Panc1 (cell line): ENCODE measurements around the gene CYP21A2. TPM values are rescaled to one million over a fixed set of nuclear protein-coding genes. Genes with fewer than 3 reads are reported as not detected.
"Not testable (repeated sequence)": the region's sequence is repeated elsewhere in the genome, so short reads cannot be mapped to it uniquely, and the experiment has no call there.

ENCODE experiments used
- ATAC-seq: fragments of 200-7000 bp; cut with Tn5 transposase; 2 replicates; pipeline ENCODE4 v1.9.1; 2020; ENCODE audit warnings: mild to moderate bottlenecking, moderate library complexity
- BruUV-seq: library from RNA; stranded (reverse); fragments of 400-500 nt; replicated peaks from 2 replicates; lab custom pipeline; 2021; lab: Mats Ljungman, UMichigan
- CTCF ChIA-PET: fragments of 300-600 bp; sonication (Branson Sonifier 250); formaldehyde crosslinking; loops from one replicate; lab custom pipeline; 2022; ENCODE audit warnings: antibody characterized with exemption; lab: Charles Lee
- POLR2A ChIA-PET: fragments of 300-600 bp; sonication (Branson Sonifier 250); formaldehyde crosslinking; loops from one replicate; lab custom pipeline; 2022; ENCODE audit warnings: antibody characterized with exemption; lab: Charles Lee
- DNase-seq: peaks from one replicate; pipeline ENCODE4 v3.0.0-alpha.2; 2010; ENCODE audit warnings: low read depth, low spot score
- H3K27ac ChIP-seq: 2 replicates; pipeline ENCODE4 v1.5.1; 2011; ENCODE audit warnings: mild to moderate bottlenecking, low read length, inconsistent platforms
- H3K27me3 ChIP-seq: fragments of 200-500 bp; sonication (Bioruptor generic); 2 replicates; pipeline ENCODE4 v1.6.0; 2014; ENCODE audit warnings: low read length, inconsistent platforms; ENCODE audit not compliant: control insufficient read depth, insufficient read depth
- H3K36me3 ChIP-seq: fragments of 200-500 bp; sonication (Bioruptor generic); 2 replicates; pipeline ENCODE4 v1.5.1; 2014; ENCODE audit warnings: inconsistent platforms, mild to moderate bottlenecking, low read length, moderate library complexity; ENCODE audit not compliant: control insufficient read depth, insufficient read depth
- H3K4me1 ChIP-seq: 2 replicates; pipeline ENCODE4 v1.5.1; 2011; ENCODE audit warnings: inconsistent platforms, mild to moderate bottlenecking, low read length, moderate library complexity; ENCODE audit not compliant: control insufficient read depth, insufficient read depth
- H3K4me3 ChIP-seq, 2 experiments: 2 replicates each; pipeline ENCODE4 v1.5.1; 2011 to 2012; ENCODE audit warnings: low read depth in 2 of 2, low read length in 2 of 2, mild to moderate bottlenecking in 2 of 2, inconsistent platforms in 1 of 2, moderate library complexity in 1 of 2
- H3K9me3 ChIP-seq: fragments of 200-500 bp; sonication (Bioruptor generic); 2 replicates; pipeline ENCODE4 v1.5.1; 2014; ENCODE audit warnings: low read depth, mild to moderate bottlenecking, inconsistent platforms, low read length, moderate library complexity; ENCODE audit not compliant: control insufficient read depth, insufficient read depth
- CTCF ChIP-seq: fragments of 450-650 bp; IDR thresholded peaks from 2 replicates; pipeline ENCODE4 v1.5.1; 2017; ENCODE audit warnings: mild to moderate bottlenecking
- POLR2AphosphoS5 ChIP-seq: IDR thresholded peaks from 2 replicates; pipeline ENCODE4 v1.6.1; 2012; ENCODE audit warnings: mild to moderate bottlenecking, low read depth, low read length, moderate library complexity
- REST ChIP-seq, 2 experiments: IDR thresholded peaks; 2 replicates each; pipeline ENCODE4 v1.6.1; 2011 to 2012; ENCODE audit warnings: low read depth in 2 of 2, control low read depth in 1 of 2, low read length in 1 of 2, mild to moderate bottlenecking in 1 of 2, moderate library complexity in 1 of 2; ENCODE audit not compliant: insufficient read depth in 1 of 2
- SIN3A ChIP-seq: IDR thresholded peaks from 2 replicates; pipeline ENCODE4 v1.6.1; 2012; ENCODE audit warnings: low read depth, mild to moderate bottlenecking, low read length, moderate library complexity, borderline replicate concordance; ENCODE audit not compliant: insufficient read depth
- TCF7L2 ChIP-seq: IDR thresholded peaks from 2 replicates; pipeline ENCODE4 v1.6.1; 2011; ENCODE audit warnings: mild to moderate bottlenecking, low read depth, low read length, inconsistent platforms
- in situ Hi-C: cut with HindIII; loops from 2 replicates; pipeline ENCODE4 v1.10.0; 2016; ENCODE audit warnings: low sequenced_read_pairs, low pct_unique_long_range_greater_than_20kb
- intact Hi-C: fragments of 100-400 bp; cut with micrococcal nuclease; formaldehyde crosslinking; loops from one replicate; pipeline ENCODE4 v1.10.0; 2022; ENCODE audit not compliant: unreplicated experiment
- total RNA-seq: library from RNA; stranded (reverse); gene quantifications from one replicate; pipeline ENCODE4 v1.2.1, GENCODE V29; 2021; ENCODE audit not compliant: unreplicated experiment

The CYP21A2 gene
- total RNA-seq, 1 experiment from 2014 or later, result 1.1 TPM

DNA sequence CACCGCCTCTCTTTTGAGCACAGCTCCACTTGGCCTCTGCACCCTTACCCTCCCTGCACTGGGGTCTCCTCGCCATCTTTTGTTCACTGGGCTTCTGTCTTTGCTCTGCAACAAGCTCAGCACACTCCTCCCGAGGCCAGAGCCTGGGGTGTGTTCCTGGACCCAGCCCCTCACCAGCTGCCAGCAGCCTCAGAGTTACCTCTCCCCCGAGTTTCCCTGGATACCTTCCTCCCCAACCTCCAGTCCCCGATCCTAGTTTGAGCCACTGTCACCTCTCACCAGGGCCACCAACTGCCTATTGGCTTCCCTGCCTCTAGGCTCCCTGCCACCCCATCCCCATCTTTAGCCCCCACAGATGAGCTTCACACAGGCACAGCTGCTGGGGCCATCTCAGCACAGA lies 12.3 kb downstream of the CYP21A2 start:
- Histone ChIP-seq H3K4me3 (no peak overlapping the region), H3K27ac (no peak overlapping the region), H3K9me3 (no peaks in the 10 kb centered on the region), H3K36me3 (no peaks in the 10 kb centered on the region), H3K27me3 (no peaks in the 10 kb centered on the region), H3K4me1 (no peaks in the 10 kb centered on the region)
- CTCF ChIA-PET, result no interaction called here
- no TSS peak for BruUV-seq
- no peak for TF ChIP-seq SIN3A
- no peak for TF ChIP-seq TCF7L2
- TF ChIP-seq REST (IDR thresholded peaks at IDR 0.05; ENCODE audit: insufficient read depth in 1 of 2, low read depth in 2 of 2, low read length in 1 of 2), result no peak
- no peak for TF ChIP-seq CTCF
- no peak for TF ChIP-seq POLR2AphosphoS5
- no peak for DNase-seq
- POLR2A ChIA-PET, result no interaction called here
- in situ Hi-C loops (no loop called here), intact Hi-C loops (no loop called here)
- ATAC-seq, result no peak

- H3K9me3 ChIP-seq, H3K4me3 ChIP-seq, ATAC-seq, in situ Hi-C loops, H3K4me1 ChIP-seq, H3K27ac ChIP-seq, intact Hi-C loops, H3K27me3 ChIP-seq, BruUV-seq, H3K36me3 ChIP-seq, DNase-seq: not testable (repeated sequence)
- CTCF ChIA-PET, result interaction anchor here (0.5 kb wide), 1 partner anchor 145 kb away, joined by 6 read pairs; no protein-coding TSS in a partner anchor
- POLR2A ChIA-PET, result interaction anchor here (0.6 kb wide), 1 partner anchor 283 kb away, joined by 5 read pairs; no protein-coding TSS in a partner anchor
Measured at GRCh38 chr6:32052626-32053025, 14.4 kb downstream of the CYP21A2 start.

GRCh38 chr6:32053314-32053713 lies 15.1 kb downstream of the CYP21A2 start:
- ATAC-seq, H3K9me3 ChIP-seq, BruUV-seq, H3K27me3 ChIP-seq, H3K27ac ChIP-seq, H3K36me3 ChIP-seq, intact Hi-C loops, in situ Hi-C loops, H3K4me3 ChIP-seq, H3K4me1 ChIP-seq, DNase-seq, CTCF ChIA-PET: not testable (repeated sequence)
- POLR2A ChIA-PET, result interaction anchor here (0.5 kb wide), 1 partner anchor 137 kb away, joined by 8 read pairs; no protein-coding TSS in a partner anchor

DNA sequence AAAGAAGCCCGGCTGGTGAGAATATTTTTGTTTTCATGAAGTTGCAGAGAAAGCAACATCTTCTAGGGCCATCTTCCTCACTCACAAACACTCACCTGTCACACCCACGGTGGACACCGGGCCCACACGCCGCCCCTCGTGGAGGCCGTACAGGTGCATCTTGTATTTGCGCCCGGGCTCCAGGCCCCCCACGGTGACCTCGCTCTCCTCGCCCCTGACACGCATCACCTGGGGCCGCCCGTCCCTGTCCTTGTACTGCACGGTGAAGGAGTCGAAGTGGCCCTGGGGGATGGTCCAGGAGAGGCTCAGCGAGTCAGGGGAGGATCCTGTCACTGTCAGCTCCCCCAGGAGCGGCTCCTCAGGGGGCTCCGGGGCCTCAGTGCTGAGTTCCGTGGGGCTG lies 17.5 kb downstream of the CYP21A2 start:
- DNase-seq, H3K36me3 ChIP-seq, ATAC-seq, H3K9me3 ChIP-seq, BruUV-seq, H3K27ac ChIP-seq, H3K4me1 ChIP-seq, POLR2A ChIA-PET, CTCF ChIA-PET, intact Hi-C loops, H3K27me3 ChIP-seq, H3K4me3 ChIP-seq, in situ Hi-C loops: not testable (repeated sequence)
